CD4-positive, alpha-beta T cell treated with Interleukin-4 for 1 hour (primary cell): ENCODE data around the gene USP35.

Experiments
- DNase-seq, 2 donors: peaks; one replicate each; pipeline ENCODE4 v3.0.0-alpha.2; 2020 to 2022

Gene USP35

DNA sequence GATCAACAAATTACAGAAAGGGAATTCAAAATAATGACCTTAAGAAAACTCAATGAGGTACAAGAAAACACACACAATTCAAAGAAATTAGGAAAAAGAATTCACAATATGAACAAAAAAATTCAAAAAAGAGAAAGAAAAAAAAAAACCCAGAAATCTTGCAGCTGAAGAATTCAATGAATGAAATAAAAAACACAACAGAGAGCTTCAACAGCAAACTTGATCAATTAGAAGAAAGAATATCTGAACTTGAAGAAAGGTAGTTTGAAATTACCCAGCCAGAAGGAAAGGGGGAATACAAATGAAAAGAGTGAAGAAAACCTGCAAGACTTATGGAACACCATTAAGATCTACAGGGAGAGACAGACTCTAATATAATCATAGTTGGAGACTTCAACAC lies 52.8 kb downstream of the USP35 start:
- DNase-seq: no peak

DNA sequence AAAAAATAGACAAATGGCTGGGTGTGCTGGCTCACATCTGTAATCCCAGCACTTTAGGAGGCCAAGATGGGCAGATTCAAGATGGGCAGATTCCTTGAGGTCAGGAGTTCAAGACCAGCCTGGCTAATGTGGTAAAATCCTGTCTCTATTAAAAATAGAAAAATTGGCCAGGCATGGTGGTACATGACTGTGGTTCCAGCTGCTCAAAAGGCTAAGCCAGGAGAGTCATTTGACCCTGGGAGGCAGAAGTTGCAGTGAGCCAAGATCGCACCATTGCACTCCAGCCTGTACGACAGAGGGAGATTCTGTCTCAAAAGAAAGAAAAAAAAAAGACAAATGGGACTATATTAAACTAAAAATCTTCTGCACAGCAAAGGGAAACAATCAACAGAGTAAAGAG lies 55.4 kb downstream of the USP35 start:
- no peak for DNase-seq

DNA sequence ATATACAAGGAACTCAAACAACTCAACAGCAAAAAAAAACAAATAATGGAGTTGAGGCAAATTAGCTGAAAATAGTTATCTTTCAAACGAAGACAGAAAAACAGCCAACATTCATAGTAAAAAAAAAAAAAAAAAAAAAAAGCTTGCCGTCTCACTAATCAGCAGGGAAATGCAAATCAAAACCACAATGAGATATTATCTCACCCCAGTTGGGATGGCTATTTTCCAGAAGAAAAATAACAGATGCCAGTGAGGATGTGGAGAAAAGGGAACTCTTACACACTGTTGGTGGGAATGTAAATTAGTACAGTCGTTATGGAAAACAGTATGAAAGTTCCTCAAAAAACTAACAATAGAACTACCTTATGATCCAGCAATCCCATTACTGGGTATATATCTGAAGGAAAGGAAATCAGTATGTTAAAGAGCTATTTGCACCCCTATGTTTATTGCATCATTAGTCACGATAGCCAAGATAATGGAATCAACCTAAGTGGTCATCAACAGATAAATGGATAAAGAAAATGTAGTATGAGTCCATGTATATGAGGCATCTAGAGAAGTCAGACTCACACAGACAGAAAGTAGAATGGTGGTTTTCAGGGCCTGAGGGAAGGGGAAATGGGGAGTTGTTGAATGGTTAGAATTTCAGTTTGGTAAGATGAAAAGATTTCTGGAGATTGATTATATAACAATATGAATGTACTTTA lies 56.0 kb downstream of the USP35 start:
- no peak for DNase-seq

DNA sequence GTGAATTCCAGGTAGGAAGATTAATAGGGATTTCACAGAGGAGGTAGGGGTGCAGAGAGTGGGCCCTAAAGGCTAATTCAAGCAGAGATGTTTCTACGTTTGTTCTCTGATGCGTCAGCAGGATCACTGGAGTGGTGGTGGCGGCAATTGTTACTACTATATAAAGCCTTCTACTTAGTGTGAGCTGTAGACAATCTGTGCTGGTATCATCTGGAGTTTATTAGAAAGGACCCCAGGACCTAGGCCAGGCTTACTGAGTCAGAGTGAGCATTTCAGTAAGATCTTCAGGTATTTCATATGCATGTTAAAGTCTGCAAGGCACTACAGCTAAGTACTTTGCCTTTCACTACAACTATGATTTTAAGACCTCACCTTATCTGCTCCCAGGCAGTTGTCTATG lies 59.5 kb downstream of the USP35 start:
- no peak for DNase-seq

DNA sequence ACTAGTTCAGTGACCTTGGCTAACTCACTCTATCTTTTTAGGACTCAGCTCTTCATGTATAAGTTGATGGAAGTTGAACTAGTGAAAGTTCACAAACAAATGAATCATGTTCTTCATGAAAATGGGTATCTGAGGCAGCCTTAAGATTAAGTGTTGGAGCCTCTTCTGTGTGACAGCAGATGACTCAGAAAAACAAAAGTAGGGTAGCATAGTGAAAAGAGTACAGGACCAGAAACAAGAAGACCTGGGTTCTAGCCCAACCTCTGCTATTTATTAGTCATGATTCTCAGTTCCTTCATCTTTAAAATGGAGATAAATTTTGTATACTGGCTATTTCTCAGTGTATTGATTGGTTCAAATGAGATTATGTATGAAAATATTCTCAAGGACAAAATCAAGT lies 60.2 kb downstream of the USP35 start:
- no peak for DNase-seq

DNA sequence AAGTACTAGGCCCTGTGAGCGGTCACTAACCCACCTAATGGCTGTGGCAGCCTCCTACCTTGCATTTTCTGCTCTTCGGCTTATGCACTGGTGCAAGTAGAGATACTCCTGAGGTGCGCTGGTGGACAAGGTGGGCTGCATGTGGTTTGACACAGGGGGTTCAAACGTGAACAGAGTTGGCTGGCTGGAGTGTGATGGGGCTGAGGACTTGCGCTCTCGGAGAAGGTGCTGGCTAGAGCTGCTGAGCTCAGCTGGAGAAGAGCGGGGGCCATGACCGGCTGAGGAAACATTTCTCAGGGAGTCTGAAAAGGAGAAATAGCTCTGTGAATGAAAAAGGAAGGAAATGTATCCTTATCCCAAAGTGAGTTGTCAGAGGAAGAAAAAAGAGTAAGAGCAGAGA lies 61.4 kb downstream of the USP35 start:
- DNase-seq: no peak

DNA sequence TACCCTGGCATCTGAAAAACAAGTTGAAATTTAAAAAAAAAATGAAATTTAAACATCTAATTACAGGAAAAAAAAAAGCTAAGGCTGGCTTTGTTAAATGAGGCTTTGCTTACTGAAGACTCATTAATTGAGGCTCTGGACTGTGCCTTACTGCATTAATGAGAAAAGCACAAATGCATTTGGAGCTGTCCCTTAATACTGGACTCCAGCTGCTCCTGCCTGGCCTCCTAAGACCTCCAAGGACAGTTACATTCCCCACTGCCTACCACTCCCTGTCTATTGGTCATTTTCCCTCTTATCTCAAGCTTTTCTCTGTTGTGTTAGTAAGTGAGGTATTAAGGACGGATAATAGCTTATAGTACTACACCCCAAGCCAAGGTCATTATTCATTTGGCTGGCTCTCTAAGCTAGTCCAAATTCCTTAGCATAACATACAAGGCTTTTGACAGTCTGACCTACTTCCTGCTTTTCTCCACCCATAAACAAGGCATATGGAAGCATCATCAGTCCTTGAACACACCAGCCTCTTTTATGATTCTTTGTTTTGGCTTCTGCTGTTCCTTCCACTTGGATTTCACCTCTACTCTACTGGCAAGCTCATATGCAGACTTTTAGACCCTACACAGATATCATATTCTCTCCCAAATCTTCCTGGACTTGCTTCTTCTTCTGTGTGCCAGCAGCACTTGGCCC lies 62.5 kb downstream of the USP35 start:
- no peak for DNase-seq

DNA sequence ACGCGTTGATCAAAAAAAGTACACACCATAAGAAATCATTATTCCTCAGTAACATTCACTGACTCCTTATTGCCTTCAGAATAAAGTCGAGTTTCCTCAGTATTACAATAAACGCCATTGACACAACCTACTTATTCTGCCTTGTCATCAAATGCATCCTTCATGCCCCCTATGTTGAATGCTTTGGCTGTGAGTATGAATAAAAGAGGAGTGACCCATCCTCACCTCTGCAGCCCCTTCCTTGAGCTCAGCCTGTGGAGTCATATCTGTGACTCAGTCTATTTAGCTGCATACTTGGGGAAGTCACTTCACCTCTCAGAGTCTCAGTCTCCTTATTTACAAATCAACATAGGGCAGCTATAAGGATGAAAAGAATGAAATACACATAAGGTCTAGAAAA lies 65.1 kb downstream of the USP35 start:
- no peak for DNase-seq

DNA sequence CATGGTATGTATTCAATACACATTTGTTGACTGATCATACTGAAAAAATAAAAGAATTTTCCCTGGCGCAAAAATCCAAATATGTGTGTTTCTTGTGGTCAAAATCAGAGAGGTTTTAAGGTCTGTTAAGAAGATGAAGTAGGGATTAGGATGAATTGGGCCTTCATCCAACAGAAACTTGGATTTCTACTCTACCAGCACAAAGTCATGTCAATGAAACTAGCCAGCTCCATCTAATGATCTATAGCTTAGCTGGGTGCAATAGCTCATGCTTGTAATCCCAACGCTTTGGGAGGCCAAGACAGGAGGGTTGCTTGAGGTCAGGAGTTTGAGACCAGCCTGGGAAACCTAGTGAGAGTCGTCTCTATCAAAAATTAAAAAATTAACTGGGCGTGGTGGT lies 65.5 kb downstream of the USP35 start:
- no peak for DNase-seq

DNA sequence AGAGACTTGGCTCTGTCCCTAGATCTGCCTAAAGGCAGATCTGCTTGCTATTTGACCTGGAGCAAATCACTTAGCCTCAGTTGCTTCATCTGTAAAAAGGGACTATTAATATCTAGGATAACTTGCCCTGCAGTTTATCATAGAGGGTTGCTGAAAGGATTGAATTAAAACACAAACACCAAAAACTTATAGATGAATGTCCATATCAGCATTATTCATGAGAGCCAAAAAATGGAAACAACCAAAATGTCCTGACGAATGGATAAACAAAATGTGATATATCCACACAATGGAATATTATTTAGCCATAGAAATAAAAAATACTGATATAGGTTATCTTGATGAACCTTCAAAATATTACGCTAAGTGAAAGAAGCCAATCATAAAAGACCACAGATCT lies 67.2 kb downstream of the USP35 start:
- no peak for DNase-seq

DNA sequence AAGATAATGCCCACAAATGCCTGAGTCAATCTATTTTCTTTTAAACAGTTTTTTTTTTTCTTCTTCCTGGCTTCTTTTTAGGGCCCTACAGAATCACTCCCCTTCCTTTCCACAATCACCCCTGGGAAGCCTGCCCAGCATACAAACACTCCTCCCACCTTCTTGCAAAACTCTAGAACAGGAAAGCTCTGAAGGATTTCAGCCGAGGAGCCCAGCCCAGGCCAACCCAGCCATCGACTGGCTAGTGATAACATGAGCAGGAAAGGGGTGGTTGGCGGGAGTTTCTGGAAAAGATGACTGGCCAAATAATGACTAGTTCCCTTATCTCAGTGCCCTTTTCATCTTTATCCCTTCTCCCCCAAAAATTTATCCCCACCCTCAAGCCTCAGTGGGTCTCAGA lies 68.2 kb downstream of the USP35 start:
- DNase-seq: no peak

DNA sequence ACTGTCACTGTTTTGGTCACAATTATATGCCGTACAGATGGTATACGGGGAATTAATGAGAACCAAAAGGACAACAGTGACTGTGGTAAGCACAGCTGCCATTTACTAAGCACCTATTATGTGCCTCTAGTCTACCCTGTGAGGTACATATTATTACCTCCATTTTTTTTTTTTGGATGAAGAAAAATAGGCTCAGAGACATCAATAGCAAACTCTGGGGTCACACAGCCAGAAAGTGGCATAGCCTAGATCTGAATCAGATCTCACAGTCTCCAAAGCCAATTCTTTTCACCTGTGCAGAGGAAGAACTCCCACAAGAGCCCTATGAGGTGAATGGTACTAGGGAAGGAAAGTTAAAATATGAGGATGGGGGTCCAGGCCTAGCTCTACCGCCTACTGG lies 68.9 kb downstream of the USP35 start:
- no peak for DNase-seq

DNA sequence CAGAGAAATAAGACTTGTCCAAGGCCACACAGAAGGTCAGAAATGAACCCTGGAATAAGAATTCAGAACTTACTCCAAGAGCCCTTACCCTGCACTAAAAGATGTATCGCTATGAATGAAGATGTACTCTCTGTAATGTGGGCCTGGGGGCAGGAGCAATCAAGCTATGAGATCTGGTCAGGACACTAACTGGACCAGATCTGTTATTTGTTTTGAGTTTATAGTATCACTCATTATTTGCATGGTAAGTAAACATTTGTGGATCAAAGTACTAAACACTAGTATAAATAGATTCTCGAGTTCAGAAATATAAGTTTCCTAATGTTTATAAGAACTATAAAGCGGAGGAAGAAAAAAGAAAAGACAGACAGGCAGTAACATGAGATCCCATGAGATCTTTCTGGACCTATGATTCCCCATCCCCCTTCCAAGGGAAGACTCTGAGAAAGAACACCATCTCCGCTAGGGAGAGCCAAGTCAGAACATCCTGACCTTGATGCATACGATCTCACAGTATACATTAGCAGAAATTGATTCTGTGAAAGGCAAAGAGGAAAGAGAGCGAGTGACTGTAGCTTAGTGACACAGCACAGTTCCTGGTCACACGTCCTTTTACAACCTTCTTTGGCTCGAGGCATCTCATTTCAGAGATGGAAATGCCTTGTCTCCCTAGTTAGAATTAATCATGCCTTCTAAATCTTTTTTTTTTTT lies 71.2 kb downstream of the USP35 start:
- no peak for DNase-seq

DNA sequence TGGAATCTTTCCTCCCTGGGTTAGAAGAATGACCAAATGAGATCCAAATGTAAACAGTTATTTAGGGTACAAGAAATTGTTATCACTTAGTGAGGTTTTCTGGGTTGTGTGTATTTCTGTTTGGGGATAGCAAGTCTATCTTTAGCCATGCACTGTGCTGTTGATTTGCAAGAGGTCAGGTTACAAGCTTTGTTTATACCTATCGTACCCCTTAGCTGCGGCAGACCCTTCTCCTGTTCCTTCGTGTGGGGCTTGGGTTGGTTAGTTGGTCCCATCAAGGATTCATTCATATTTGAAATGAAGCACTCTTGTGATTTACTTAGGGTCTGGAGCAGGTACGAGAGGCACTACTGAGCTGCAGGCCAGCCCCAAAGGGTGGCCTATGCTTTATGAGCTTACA lies 72.6 kb downstream of the USP35 start:
- DNase-seq: no peak

DNA sequence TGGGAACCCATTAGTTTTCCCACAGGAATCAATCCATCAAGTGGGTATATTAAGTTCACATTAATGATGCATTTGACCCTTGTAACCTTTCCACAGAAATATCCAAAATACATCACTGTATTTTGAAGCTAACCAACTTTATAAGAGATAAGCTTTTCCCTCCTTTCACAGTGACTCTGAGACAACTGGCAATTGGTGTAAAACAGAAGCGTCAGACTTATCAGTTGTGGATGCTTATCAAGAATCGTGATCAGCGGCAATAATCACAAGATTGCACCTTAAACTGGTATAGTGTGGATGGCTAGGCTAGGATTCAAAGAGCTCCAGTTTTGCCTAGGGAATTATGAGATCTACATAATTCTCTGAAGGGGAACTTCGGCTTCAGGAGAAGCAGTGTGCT lies 73.1 kb downstream of the USP35 start:
- no peak for DNase-seq

DNA sequence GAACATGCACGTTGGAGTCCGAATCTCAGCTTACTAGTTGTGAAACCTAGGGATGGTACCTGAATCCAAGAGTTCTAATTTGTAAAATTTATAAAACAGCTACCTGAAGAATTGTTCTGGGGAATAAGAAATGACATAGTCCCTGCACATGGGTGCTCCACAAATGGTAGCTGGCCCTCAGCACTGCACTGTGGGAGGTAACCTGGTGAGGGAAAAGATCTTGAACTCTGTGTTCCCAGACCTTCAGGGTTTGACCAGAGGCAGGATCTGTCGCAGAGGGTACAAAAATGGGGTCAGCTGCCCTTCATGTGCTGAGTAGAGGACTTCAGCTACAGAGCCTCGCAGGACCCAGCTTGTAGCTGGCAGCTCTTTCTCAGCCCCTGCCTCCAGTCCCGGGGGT lies 73.5 kb downstream of the USP35 start:
- DNase-seq: no peak

DNA sequence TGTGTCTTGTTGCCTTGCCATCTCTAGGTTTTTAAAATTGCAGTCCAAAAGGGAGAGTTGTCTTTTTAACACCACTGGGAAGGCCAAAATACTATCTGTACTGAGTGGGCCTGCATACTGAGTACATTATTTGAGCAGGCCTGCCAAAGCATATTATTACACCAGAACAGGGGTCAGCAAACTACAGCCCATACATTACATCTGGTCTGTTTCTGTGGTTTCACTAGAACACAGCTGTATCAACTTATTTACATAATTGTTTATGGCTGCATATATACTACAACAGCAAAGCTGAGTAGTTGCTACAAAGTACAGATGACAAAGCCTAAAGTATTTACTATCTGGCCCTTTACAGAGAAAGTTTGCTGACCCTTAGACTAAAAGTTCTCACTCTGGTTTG lies 74.0 kb downstream of the USP35 start:
- no peak for DNase-seq
